A673 (cell line): ENCODE data around the gene CST4.
"Not testable (repeated sequence)": the region's sequence is repeated elsewhere in the genome, so short reads cannot be mapped to it uniquely, and the experiment has no call there.

Experiments
- CTCF ChIP-seq: fragments of 300-800, 200-600 bp; sonication (generic); conservative IDR thresholded peaks from 2 replicates; pipeline ENCODE4 v1.5.1; 2017; ENCODE audit warnings: low read depth, mild to moderate bottlenecking, antibody characterized with exemption, low read length, moderate library complexity, mixed read lengths
- EZH2 ChIP-seq: fragments of 200-600 bp; sonication (generic); IDR thresholded peaks from 2 replicates; pipeline ENCODE4 v1.6.1; 2017; ENCODE audit warnings: borderline replicate concordance, low read depth, mild to moderate bottlenecking, mixed read lengths, antibody characterized with exemption, low read length; ENCODE audit not compliant: poor library complexity, severe bottlenecking

GRCh38 chr20:23694178-23695067 lies 5.6 kb upstream of the CST4 start:
- not testable (repeated sequence) for TF ChIP-seq CTCF, EZH2
